Gastrocnemius medialis (tissue), 4 donors: ENCODE results near the gene RETREG1.

ENCODE experiments used
- CTCF ChIP-seq, 5 experiments: fragments of 450-650 bp in 3 of 5; fragments of 200-600 bp in 2 of 5; sonication (generic) in 2 of 5; IDR thresholded peaks in 4 of 5; conservative IDR thresholded peaks in 1 of 5; 1 replicate in 4 of 5; 2 replicates in 1 of 5; pipeline ENCODE4 v1.5.1; 2016 to 2019; ENCODE audit warnings: antibody characterized with exemption in 5 of 5, mild to moderate bottlenecking in 3 of 5, moderate library complexity in 3 of 5
- POLR2A ChIP-seq, 2 donors: fragments of 450-650 bp; IDR thresholded peaks; one replicate each; pipeline ENCODE4 v1.6.1; 2017; ENCODE audit warnings: antibody characterized with exemption in 2 of 2, mild to moderate bottlenecking in 2 of 2, moderate library complexity in 2 of 2

GRCh38 chr5:16644301-16644889, 27.6 kb upstream of the RETREG1 start:
- no peak for TF ChIP-seq CTCF (IDR thresholded peaks at IDR 0.05 in 4 of 5, conservative IDR thresholded peaks at IDR 0.05 in 1 of 5)
- no peak for TF ChIP-seq POLR2A (IDR thresholded peaks at IDR 0.05)
